Esophagus squamous epithelium (tissue), 5 donors: ENCODE results near the gene MDGA2. TPM values are rescaled to one million over a fixed set of nuclear protein-coding genes. Genes with fewer than 3 reads are reported as not detected.
"Not testable (repeated sequence)": the region's sequence is repeated elsewhere in the genome, so short reads cannot be mapped to it uniquely, and the experiment has no call there.

Experiments
- DNase-seq: peaks from one replicate; lab custom pipeline; 2025; lab: John Stamatoyannopoulos, UW
- H3K27ac ChIP-seq, 4 donors: fragments of 200-600 bp; sonication (generic); one replicate each; pipeline ENCODE4 v1.5.1; 2016 to 2019; ENCODE audit warnings: mild to moderate bottlenecking in 1 of 4
- H3K27me3 ChIP-seq, 4 donors: fragments of 200-600 bp; sonication (generic); 1 replicate in 3 of 4; 2 replicates in 1 of 4; pipeline versions ENCODE4 v1.5.1 to v1.6.0; 2017 to 2021; ENCODE audit warnings: antibody characterized with exemption in 1 of 4
- H3K36me3 ChIP-seq, 3 donors: fragments of 200-600 bp; sonication (generic); one replicate each; pipeline ENCODE4 v1.5.1; 2016 to 2019
- H3K4me1 ChIP-seq, 3 donors: fragments of 200-600 bp; sonication (generic); one replicate each; pipeline ENCODE4 v1.5.1; 2017 to 2019
- H3K4me3 ChIP-seq, 4 donors: fragments of 200-600 bp; sonication (generic); 1 replicate in 3 of 4; 2 replicates in 1 of 4; pipeline ENCODE4 v1.5.1; 2016 to 2019; ENCODE audit warnings: mild to moderate bottlenecking in 2 of 4, moderate library complexity in 1 of 4
- H3K9me3 ChIP-seq, 3 donors: fragments of 200-600 bp; sonication (generic); one replicate each; pipeline ENCODE4 v1.5.1; 2016 to 2019
- POLR2A ChIP-seq, 4 donors: fragments of 450-650 bp; IDR thresholded peaks; one replicate each; pipeline ENCODE4 v1.6.1; 2017; ENCODE audit warnings: antibody characterized with exemption in 4 of 4, mild to moderate bottlenecking in 4 of 4, moderate library complexity in 3 of 4
- WGBS, 2 donors: methylation state at CpG; one replicate each; pipeline ENCODE4 v1.1.5; 2018; 5-methylcytosine and 5-hydroxymethylcytosine counted together
- intact Hi-C: fragments of 100-400 bp; cut with DNase I; formaldehyde crosslinking; loops from one replicate; pipeline ENCODE4 v1.15.0; 2022
- total RNA-seq, 4 donors: library from RNA; depleted of rRNA; stranded (reverse); fragments of >200 nt; gene quantifications; one replicate each; pipeline ENCODE4 v1.1.0, GENCODE V29; 2016
- TF ChIP-seq, protein P1 (sequence below), 6 experiments: fragments of 450-650 bp in 4 of 6; fragments of 200-600 bp in 2 of 6; sonication (generic) in 2 of 6; IDR thresholded peaks; one replicate each; pipeline ENCODE4 v1.5.1; 2016 to 2019; ENCODE audit warnings: antibody characterized with exemption in 6 of 6, mild to moderate bottlenecking in 4 of 6, moderate library complexity in 4 of 6
- donor health status: DM: yes; HTN: yes; CAD: no.

The MDGA2 gene
- total RNA-seq, 4 donors from 2014 or later: not detected

DNA sequence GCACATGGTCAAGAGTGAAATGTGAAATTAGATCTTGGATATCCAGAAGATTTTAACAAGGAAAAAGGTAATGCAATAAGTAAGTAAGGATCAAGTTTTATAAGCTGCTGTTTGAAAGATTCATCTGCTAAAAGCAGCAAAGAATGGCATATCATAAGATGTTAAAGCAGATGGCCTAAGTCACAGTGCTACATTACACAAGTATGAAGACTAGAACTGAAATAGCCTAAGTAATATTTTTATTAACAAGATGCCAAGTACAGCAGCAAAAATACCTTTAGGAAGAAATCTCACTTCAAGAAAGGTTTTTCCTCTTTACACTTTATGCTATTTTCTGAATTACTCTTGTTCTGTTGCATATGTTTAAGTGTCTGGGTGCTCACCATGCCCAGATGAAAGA is 414.1 kb downstream of the MDGA2 start:
- no peak overlapping the region for H3K4me3 ChIP-seq
- no peak for DNase-seq
- intact Hi-C loops: no loop called here

DNA sequence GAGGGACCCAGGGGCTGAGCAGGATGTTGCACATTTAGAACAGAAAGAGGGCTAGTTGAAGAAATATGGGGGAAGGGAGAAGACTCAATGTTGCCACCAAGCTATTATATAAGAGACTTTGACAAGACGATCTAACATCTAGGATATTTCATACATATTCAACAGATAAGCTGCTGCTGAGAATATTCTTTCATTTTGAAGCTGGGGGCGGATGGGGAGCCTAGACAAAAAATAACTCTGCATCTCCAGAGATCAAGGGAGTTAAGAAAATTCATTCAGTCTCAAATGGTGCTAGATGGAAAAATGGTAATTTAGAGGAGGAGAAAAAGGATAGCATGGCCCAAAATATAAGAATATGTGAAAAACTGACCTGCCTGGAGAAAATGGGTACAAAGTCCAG is 415.6 kb downstream of the MDGA2 start:
- no peak for DNase-seq
- Histone ChIP-seq H3K27ac (no peak overlapping the region), H3K4me3 (no peak overlapping the region), H3K9me3 (peaks cover 0 to 1% (median 0%) of the 10 kb centered on the region in 3 donors), H3K27me3 (no peaks in the 10 kb centered on the region), H3K36me3 (no peaks in the 10 kb centered on the region), H3K4me1 (no peaks in the 10 kb centered on the region)
- TF ChIP-seq, protein P1, sequence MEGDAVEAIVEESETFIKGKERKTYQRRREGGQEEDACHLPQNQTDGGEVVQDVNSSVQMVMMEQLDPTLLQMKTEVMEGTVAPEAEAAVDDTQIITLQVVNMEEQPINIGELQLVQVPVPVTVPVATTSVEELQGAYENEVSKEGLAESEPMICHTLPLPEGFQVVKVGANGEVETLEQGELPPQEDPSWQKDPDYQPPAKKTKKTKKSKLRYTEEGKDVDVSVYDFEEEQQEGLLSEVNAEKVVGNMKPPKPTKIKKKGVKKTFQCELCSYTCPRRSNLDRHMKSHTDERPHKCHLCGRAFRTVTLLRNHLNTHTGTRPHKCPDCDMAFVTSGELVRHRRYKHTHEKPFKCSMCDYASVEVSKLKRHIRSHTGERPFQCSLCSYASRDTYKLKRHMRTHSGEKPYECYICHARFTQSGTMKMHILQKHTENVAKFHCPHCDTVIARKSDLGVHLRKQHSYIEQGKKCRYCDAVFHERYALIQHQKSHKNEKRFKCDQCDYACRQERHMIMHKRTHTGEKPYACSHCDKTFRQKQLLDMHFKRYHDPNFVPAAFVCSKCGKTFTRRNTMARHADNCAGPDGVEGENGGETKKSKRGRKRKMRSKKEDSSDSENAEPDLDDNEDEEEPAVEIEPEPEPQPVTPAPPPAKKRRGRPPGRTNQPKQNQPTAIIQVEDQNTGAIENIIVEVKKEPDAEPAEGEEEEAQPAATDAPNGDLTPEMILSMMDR (IDR thresholded peaks at IDR 0.05): no peak
- TF ChIP-seq POLR2A (IDR thresholded peaks at IDR 0.05): no peak
- WGBS, 2 donors: 49 to 58% methylated on average over 2 of the region's 2 CpGs
- intact Hi-C loops: no loop called here

More for the DNA sequence above, 414.1 kb downstream of the MDGA2 start:
- Histone ChIP-seq H3K9me3 (no peaks in the 10 kb centered on the region), H3K4me1 (no peaks in the 10 kb centered on the region), H3K36me3 (no peaks in the 10 kb centered on the region), H3K27me3 (no peaks in the 10 kb centered on the region), H3K27ac (no peak overlapping the region)
- TF ChIP-seq, protein P1 (IDR thresholded peaks at IDR 0.05): no peak

DNA sequence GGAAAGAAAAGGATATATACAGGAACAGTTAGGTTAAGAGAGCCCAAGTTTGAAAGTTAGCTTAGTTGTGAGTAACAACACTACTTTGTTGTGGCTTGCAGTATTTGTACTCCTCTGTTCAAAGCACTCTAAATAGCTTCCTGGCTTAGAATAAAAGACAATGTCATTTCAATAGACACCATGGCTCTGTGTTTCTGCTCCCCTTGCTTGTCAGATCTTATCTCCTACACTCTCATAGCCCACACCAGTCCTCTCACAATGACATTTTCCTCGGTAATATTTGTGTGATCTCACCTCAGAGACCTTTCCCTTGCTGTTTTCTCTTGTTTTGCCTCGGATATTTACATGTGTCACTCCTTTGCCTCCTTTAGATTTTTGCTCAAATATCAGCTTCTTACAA is 418.4 kb downstream of the MDGA2 start:
- TF ChIP-seq, protein P1 (IDR thresholded peaks at IDR 0.05): no peak
- no peak for TF ChIP-seq POLR2A (IDR thresholded peaks at IDR 0.05)
- Histone ChIP-seq H3K27me3 (no peaks in the 10 kb centered on the region), H3K4me1 (no peaks in the 10 kb centered on the region), H3K27ac (no peak overlapping the region), H3K9me3 (peaks cover 0 to 5% (median 0%) of the 10 kb centered on the region in 3 donors), H3K36me3 (no peaks in the 10 kb centered on the region), H3K4me3 (no peak overlapping the region)
- DNase-seq: no peak
- WGBS, 2 donors: 19 to 28% methylated on average over 2 of the region's 2 CpGs
- intact Hi-C loops: no loop called here

DNA sequence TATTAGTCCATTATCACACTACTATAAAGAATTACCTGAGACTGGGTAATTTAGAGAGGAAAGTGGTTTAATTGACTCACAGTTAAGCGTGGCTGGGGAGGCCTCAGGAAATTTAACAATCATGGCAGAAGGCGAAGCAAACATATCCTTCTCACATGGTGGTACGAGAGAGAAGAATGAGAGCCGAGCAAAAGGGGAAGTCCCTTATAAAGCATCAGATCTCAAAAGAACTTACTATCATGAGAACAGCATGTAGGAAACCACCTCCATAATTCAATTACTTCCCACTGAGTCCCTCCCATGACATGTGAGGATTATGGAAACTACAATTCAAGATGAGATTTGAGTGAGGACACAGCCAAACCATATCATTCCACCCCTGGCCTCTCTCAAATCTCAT is 422.6 kb downstream of the MDGA2 start:
- intact Hi-C loops: no loop called here
- Histone ChIP-seq H3K4me1 (no peaks in the 10 kb centered on the region), H3K27me3 (no peaks in the 10 kb centered on the region), H3K4me3 (no peak overlapping the region), H3K36me3 (no peaks in the 10 kb centered on the region), H3K27ac (no peak overlapping the region), H3K9me3 (peaks cover 0 to 5% (median 0%) of the 10 kb centered on the region in 3 donors)
- TF ChIP-seq POLR2A (IDR thresholded peaks at IDR 0.05): no peak
- TF ChIP-seq, protein P1 (IDR thresholded peaks at IDR 0.05): no peak
- no peak for DNase-seq
- WGBS, 2 donors: 65 to 73% methylated on average over 4 of the region's 4 CpGs

DNA sequence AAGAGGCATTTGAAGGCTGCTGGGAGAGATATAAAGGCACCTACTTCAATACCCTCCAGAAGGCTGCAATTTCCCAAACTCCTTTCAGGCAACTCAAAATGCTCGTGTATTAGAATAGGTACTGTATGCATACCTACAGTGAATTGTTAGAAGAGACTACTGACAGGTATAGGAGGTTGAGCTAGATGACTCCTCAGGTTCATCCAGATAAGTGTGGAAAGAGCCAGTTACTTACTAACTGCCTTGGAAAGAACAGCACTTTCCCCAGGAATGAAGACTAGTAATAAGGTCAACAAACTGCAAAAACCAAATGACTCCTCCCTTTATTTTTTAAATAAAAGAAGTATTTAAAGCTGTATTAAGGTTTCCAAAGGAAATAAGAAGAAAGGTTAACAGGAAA is 429.0 kb downstream of the MDGA2 start:
- DNase-seq: no peak
- H3K27ac ChIP-seq: no peak overlapping the region
- intact Hi-C loops: no loop called here
- no peak overlapping the region for H3K4me3 ChIP-seq
- H3K9me3 ChIP-seq: no peaks in the 10 kb centered on the region
- H3K36me3 ChIP-seq: no peaks in the 10 kb centered on the region
- H3K27me3 ChIP-seq: no peaks in the 10 kb centered on the region
- WGBS, 2 donors: 50 to 54% methylated on average over 1 of the region's 1 CpG
- no peaks in the 10 kb centered on the region for H3K4me1 ChIP-seq
- TF ChIP-seq, protein P1 (IDR thresholded peaks at IDR 0.05): no peak
- no peak for TF ChIP-seq POLR2A (IDR thresholded peaks at IDR 0.05)

DNA sequence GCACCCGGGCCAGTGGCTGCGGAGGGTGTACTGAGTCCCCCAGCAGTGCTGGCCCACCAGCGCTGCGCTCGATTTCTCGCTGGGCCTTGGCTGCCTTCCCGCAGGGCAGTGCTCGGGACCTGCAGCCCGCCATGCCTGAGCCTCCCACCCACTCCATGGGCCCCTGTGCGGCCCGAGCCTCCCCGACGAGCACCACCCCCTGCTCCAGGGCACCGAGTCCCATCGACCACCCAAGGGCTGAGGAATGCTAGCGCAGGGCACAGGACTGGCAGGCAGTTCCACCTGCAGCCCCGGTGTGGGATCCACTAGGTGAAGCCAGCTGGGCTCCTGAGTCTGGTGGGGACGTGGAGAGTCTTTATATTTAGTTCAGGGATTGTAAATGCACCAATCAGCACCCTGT is 432.8 kb downstream of the MDGA2 start:
- WGBS, 2 donors: 71% methylated on average over 8 of the region's 18 CpGs; no CpG with 5 or more reads in 1 of the 2 donors
- H3K27me3 ChIP-seq, H3K27ac ChIP-seq, H3K4me3 ChIP-seq, H3K4me1 ChIP-seq, H3K36me3 ChIP-seq, H3K9me3 ChIP-seq, intact Hi-C loops, DNase-seq: not testable (repeated sequence)
